Activated CD4-positive, alpha-beta T cell treated with anti-CD3 and anti-CD28 coated beads for 36 hours (primary cell): ENCODE results near the gene LRRC8C. TPM values are rescaled to one million over a fixed set of nuclear protein-coding genes. Genes with fewer than 3 reads are reported as not detected.

Source experiments
- ATAC-seq: fragments of 200-7000 bp; cut with Tn5 transposase; one replicate; pipeline ENCODE4 v1.10.0; 2021; ENCODE audit warnings: mild to moderate bottlenecking, moderate library complexity
- CTCF ChIA-PET: fragments of 350-600 bp; sonication (Branson Sonifier 250); formaldehyde crosslinking; loops from one replicate; lab custom pipeline; 2021; ENCODE audit warnings: antibody characterized with exemption; lab: Charles Lee
- POLR2A ChIA-PET: fragments of 350-600 bp; sonication (Branson Sonifier 250); formaldehyde crosslinking; loops from one replicate; lab custom pipeline; 2021; ENCODE audit warnings: antibody characterized with exemption, inconsistent platforms; lab: Charles Lee
- DNase-seq: peaks from one replicate; pipeline ENCODE4 v3.0.0-alpha.2; 2020
- H3K27ac Mint-ChIP-seq: one replicate; pipeline ENCODE4 v1.8.0; 2021; ENCODE audit warnings: mixed read lengths
- H3K27me3 Mint-ChIP-seq: one replicate; pipeline ENCODE4 v1.8.0; 2021; ENCODE audit warnings: mixed read lengths
- H3K36me3 Mint-ChIP-seq: one replicate; pipeline ENCODE4 v1.8.0; 2021; ENCODE audit warnings: low read depth, mixed read lengths
- H3K4me1 Mint-ChIP-seq: one replicate; pipeline ENCODE4 v1.8.0; 2021; ENCODE audit warnings: mixed read lengths
- H3K4me3 Mint-ChIP-seq: one replicate; pipeline ENCODE4 v1.8.0; 2021; ENCODE audit warnings: mild to moderate bottlenecking, moderate library complexity, mixed read lengths
- H3K9me3 Mint-ChIP-seq: one replicate; pipeline ENCODE4 v1.8.0; 2021; ENCODE audit warnings: low read depth, mixed read lengths
- intact Hi-C, 2 experiments: fragments of 100-400 bp; cut with DNase I in 1 of 2; cut with micrococcal nuclease in 1 of 2; formaldehyde crosslinking; loops; one replicate each; pipeline versions ENCODE4 v1.14.2 to v1.15.1; 2022 to 2024; cut with DNase I, micrococcal nuclease
- total RNA-seq, 2 experiments: library from RNA; stranded (reverse); gene quantifications; one replicate each; pipeline ENCODE4 v1.2.3, GENCODE V29; 2021

LRRC8C gene
- total RNA-seq, 2 experiments from 2014 or later, result 31.5 to 37.1 TPM

GRCh38 chr1:89669441-89669840 is 36.5 kb downstream of the LRRC8C start:
- no peaks in the 10 kb centered on the region for H3K27me3 Mint-ChIP-seq
- intact Hi-C loops, result no loop called here
- DNase-seq (no peak), ATAC-seq (no peak)
- peaks cover 93% of the 10 kb centered on the region for H3K4me1 Mint-ChIP-seq
- peaks cover 57% of the 10 kb centered on the region for H3K36me3 Mint-ChIP-seq
- H3K9me3 Mint-ChIP-seq, result no peaks in the 10 kb centered on the region
- no peak overlapping the region for H3K4me3 Mint-ChIP-seq
- ChIA-PET POLR2A (interaction anchor here (0.6 kb wide), 1 partner anchor 111 kb away, joined by 7 read pairs; no protein-coding TSS in a partner anchor), CTCF (interaction anchor here (0.6 to 2.5 kb wide), 8 partner anchors 10 to 93 kb away, joined by 3 to 17 read pairs (median 4); no protein-coding TSS in a partner anchor)
- H3K27ac Mint-ChIP-seq, result peak overlapping the region; percentile 38

DNA sequence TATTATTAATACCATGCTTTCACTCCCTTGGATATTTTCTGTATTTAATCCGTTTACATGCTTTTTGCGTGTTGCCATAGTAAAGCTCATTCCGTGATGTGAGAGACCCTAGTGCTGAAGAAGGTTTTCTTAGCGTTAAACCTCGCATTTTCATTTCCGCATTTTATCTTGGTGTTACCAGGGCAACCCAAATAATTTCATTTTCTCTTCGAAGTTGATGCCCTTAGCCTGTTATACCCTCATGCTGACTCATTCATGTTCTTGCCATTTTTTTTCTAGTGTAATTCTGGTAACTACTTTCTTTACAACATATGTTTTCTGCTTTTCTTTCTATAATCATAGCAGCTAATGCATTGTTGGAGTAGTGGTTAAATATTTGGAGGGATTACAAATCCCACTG is 37.2 kb downstream of the LRRC8C start:
- peak; percentile 65 for ATAC-seq

DNA sequence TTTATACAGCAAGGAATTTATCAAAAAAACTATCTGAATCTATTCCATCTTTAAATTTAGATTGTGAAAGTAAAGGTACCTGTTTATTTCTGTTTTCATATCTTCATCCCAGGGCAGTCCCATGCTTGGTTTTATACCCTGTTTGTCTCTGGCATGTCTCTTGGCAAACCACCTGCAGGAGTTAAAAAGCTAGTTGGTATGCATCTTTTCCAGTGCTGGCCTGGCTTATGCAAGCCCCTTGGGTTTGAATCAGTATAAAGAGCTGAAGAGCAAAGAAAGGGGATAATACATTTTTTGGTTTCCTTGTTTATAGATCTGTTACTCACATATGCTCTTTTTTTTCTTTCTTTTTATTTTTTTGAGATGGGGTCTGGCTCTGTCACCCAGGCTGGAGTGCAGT is 37.8 kb downstream of the LRRC8C start:
- intact Hi-C loops, result loop anchor here in 1 of 2 experiments (2.0 to 5.0 kb wide), 3 partner anchors 16 to 52 kb away; no protein-coding TSS in a partner anchor
- DNase-seq, result no peak
- CTCF ChIA-PET, result interaction anchor here (0.7 to 3.4 kb wide), 13 partner anchors 11 to 188 kb away, joined by 3 to 17 read pairs (median 6); no protein-coding TSS in a partner anchor
- ATAC-seq, result no peak
- Mint-ChIP-seq H3K27me3 (no peaks in the 10 kb centered on the region), H3K27ac (peak overlapping the region; percentile 94), H3K36me3 (peaks cover 54% of the 10 kb centered on the region), H3K4me3 (peak overlapping the region; percentile 19), H3K9me3 (no peaks in the 10 kb centered on the region), H3K4me1 (peaks cover 95% of the 10 kb centered on the region)
- POLR2A ChIA-PET, result interaction anchor here (0.7 kb wide), 1 partner anchor 385 kb away, joined by 6 read pairs; no protein-coding TSS in a partner anchor

More for the DNA sequence above, 37.2 kb downstream of the LRRC8C start:
- POLR2A ChIA-PET, result interaction anchor here (0.6 kb wide), 1 partner anchor 110 kb away, joined by 7 read pairs; no protein-coding TSS in a partner anchor
- CTCF ChIA-PET, result interaction anchor here (0.7 to 3.4 kb wide), 11 partner anchors 10 to 188 kb away, joined by 3 to 17 read pairs (median 5); no protein-coding TSS in a partner anchor
- intact Hi-C loops, result loop anchor here in 1 of 2 experiments (2.0 to 5.0 kb wide), 3 partner anchors 17 to 52 kb away; no protein-coding TSS in a partner anchor
- Mint-ChIP-seq H3K36me3 (peaks cover 53% of the 10 kb centered on the region), H3K27me3 (no peaks in the 10 kb centered on the region), H3K4me1 (peaks cover 93% of the 10 kb centered on the region), H3K4me3 (peak overlapping the region; percentile 36), H3K9me3 (no peaks in the 10 kb centered on the region), H3K27ac (peak overlapping the region; percentile 88)
- DNase-seq, result no peak

DNA sequence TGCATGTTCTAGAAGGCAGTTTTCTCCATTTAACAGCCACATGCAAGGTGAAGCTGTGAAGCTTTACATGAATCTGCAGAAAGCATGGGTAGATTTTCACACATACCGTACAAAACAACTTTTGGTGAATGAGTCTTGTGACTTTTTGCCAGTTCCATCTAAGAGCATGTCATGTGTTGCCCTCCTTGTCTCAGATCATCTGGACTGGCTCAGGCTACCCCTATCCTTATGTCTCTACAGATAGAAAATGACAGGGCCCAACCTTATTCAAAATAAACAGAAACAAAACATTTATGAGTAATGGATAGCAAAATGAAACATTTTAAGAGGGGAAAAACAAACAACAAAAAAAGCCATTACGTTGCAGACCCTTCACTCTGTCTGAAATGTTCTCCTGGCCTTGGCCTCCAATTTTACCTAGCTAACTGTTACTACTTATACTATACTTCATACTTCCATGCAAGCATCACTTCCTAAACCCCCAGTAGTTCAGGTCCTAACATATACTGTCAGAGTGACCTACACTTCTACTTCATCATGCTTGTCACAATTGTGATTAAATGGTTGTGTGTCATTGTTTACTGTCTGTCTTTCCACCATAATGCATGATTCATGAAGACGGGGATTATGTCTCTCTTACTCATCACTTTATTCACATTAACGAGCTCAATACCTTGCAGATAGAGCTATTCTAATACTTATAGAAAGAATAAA is 39.0 kb downstream of the LRRC8C start:
- ATAC-seq, result peak; percentile 63
- Mint-ChIP-seq H3K9me3 (no peaks in the 10 kb centered on the region), H3K36me3 (peaks cover 51% of the 10 kb centered on the region), H3K27me3 (no peaks in the 10 kb centered on the region), H3K4me1 (peaks cover 94% of the 10 kb centered on the region), H3K27ac (peak overlapping the region; percentile 94), H3K4me3 (no peak overlapping the region)
- no peak for DNase-seq
- intact Hi-C loops, result loop anchor here in 1 of 2 experiments (2.0 to 5.0 kb wide), 3 partner anchors 15 to 50 kb away; no protein-coding TSS in a partner anchor
- ChIA-PET CTCF (interaction anchor here (0.9 to 3.5 kb wide), 5 partner anchors 12 to 91 kb away, joined by 4 to 17 read pairs (median 8); no protein-coding TSS in a partner anchor), POLR2A (interaction anchor here (0.7 to 1.1 kb wide), 5 partner anchors 15 to 91 kb away, joined by 3 to 5 read pairs (median 3); no protein-coding TSS in a partner anchor)

- ChIA-PET POLR2A (interaction anchor here (0.7 to 1.1 kb wide), 5 partner anchors 14 to 91 kb away, joined by 3 to 5 read pairs (median 3); no protein-coding TSS in a partner anchor), CTCF (interaction anchor here (0.9 to 3.5 kb wide), 5 partner anchors 12 to 90 kb away, joined by 4 to 17 read pairs (median 8); no protein-coding TSS in a partner anchor)
- Mint-ChIP-seq H3K36me3 (peaks cover 47% of the 10 kb centered on the region), H3K27ac (peak overlapping the region; percentile 81), H3K4me3 (no peak overlapping the region), H3K9me3 (no peaks in the 10 kb centered on the region), H3K27me3 (no peaks in the 10 kb centered on the region), H3K4me1 (peaks cover 93% of the 10 kb centered on the region)
- no peak for ATAC-seq
- intact Hi-C loops, result loop anchor here in 1 of 2 experiments (5.0 kb wide), 2 partner anchors 35 to 50 kb away; no protein-coding TSS in a partner anchor
- no peak for DNase-seq
These were observed 39.7 kb downstream of the LRRC8C start for GRCh38 chr1:89672489-89673183.

DNA sequence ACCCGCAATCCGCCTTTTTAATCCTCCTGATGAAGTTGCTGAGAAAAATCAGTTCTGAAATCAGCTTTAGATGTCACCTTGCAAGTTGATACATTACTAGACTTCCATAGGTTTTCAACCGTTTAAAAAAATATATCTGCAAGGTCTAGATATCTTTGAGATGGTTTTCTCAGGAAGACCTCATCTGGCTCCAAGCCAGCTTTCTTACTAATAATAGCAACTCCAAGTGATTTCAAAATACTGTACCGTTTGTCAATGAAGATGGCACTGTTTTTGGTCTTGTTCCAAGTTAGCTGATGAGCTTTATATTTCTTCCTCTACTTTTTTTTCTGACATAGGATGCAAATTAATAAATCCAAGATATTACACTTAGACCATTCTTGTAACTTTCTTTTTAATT is 40.3 kb downstream of the LRRC8C start:
- Mint-ChIP-seq H3K27ac (peak overlapping the region; percentile 81), H3K9me3 (no peaks in the 10 kb centered on the region), H3K4me3 (no peak overlapping the region), H3K27me3 (no peaks in the 10 kb centered on the region), H3K4me1 (peaks cover 92% of the 10 kb centered on the region), H3K36me3 (peaks cover 48% of the 10 kb centered on the region)
- CTCF ChIA-PET, result interaction anchor here (1.7 to 3.5 kb wide), 3 partner anchors 15 to 90 kb away, joined by 5 to 17 read pairs (median 14); no protein-coding TSS in a partner anchor
- POLR2A ChIA-PET, result interaction anchor here (1.1 kb wide), 2 partner anchors 62 to 90 kb away, joined by 3 to 4 read pairs; no protein-coding TSS in a partner anchor
- ATAC-seq (no peak), DNase-seq (no peak)
- intact Hi-C loops, result loop anchor here in 1 of 2 experiments (5.0 kb wide), 2 partner anchors 36 to 49 kb away; no protein-coding TSS in a partner anchor

DNA sequence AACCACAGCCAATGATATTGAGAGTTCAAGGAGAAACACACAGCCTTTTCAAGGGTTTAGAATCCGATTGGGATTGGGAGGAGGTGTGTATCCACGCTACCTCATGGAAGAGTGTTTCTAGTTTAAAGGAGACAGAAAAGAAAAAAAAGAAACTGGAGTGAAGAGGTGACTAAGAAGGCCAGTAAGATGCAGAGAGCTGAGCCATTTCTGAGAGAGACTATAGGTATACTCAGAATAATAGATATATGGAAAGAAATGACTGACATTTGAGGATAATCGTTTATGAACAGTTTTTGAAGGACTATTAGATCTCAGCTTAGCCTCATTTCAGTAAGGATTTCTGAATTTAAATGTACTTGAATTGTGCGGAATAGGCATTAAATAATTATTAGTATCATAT is 42.8 kb downstream of the LRRC8C start:
- CTCF ChIA-PET, result interaction anchor here (1.0 to 4.3 kb wide), 9 partner anchors 8 to 106 kb away, joined by 3 to 18 read pairs (median 8); no protein-coding TSS in a partner anchor
- Mint-ChIP-seq H3K27ac (peak overlapping the region; percentile 84), H3K4me3 (no peak overlapping the region), H3K9me3 (peaks cover 7% of the 10 kb centered on the region), H3K36me3 (peaks cover 57% of the 10 kb centered on the region), H3K27me3 (no peaks in the 10 kb centered on the region), H3K4me1 (peaks cover 78% of the 10 kb centered on the region)
- DNase-seq (no peak), ATAC-seq (peak; percentile 75)
- POLR2A ChIA-PET, result interaction anchor here (0.8 to 1.5 kb wide), 3 partner anchors 44 to 88 kb away, joined by 3 to 4 read pairs (median 3); no protein-coding TSS in a partner anchor
- intact Hi-C loops, result no loop called here

GRCh38 chr1:89681045-89681729 is 48.3 kb downstream of the LRRC8C start:
- H3K27ac Mint-ChIP-seq, result peak overlapping the region; percentile 60

GRCh38 chr1:89682611-89683010 is 49.7 kb downstream of the LRRC8C start:
- ATAC-seq (no peak), DNase-seq (no peak)
- intact Hi-C loops, result no loop called here
- no peak overlapping the region for H3K4me3 Mint-ChIP-seq
- H3K27me3 Mint-ChIP-seq, result no peaks in the 10 kb centered on the region
- H3K27ac Mint-ChIP-seq, result no peak overlapping the region
- peaks cover 51% of the 10 kb centered on the region for H3K4me1 Mint-ChIP-seq
- POLR2A ChIA-PET, result no interaction called here
- peaks cover 69% of the 10 kb centered on the region for H3K36me3 Mint-ChIP-seq
- H3K9me3 Mint-ChIP-seq, result peaks cover 20% of the 10 kb centered on the region
- CTCF ChIA-PET, result interaction anchor here (0.6 kb wide), 1 partner anchor 74 kb away, joined by 3 read pairs; no protein-coding TSS in a partner anchor

More at GRCh38 chr1:89681045-89681729, 48.3 kb downstream of the LRRC8C start:
- Mint-ChIP-seq H3K4me1 (peaks cover 51% of the 10 kb centered on the region), H3K9me3 (peaks cover 15% of the 10 kb centered on the region), H3K27me3 (no peaks in the 10 kb centered on the region), H3K36me3 (peaks cover 55% of the 10 kb centered on the region), H3K4me3 (no peak overlapping the region)
- DNase-seq (no peak), ATAC-seq (no peak)
- ChIA-PET POLR2A (no interaction called here), CTCF (interaction anchor here (2.0 kb wide), 1 partner anchor 14 kb away, joined by 4 read pairs; no protein-coding TSS in a partner anchor)
- intact Hi-C loops, result no loop called here

DNA sequence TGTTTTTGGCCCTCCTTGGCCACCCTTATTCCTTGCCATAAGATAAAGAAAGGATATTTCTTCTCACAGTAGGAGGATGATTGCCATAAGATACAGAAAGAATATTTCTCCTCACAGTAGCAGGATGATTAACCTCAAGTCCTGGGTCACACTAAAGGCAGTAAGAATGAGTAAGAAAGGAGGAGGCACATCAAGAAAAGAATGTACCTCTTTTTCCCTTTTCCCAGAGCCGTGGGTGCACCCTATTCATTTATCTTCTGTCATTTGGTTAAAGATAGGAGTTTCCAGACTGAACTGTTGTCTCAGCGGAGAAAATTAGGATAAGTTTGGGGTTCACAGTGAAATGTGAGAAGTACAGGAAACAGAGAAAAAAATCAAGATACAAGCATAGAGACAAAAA is 52.5 kb downstream of the LRRC8C start:
- H3K27ac Mint-ChIP-seq, result peak overlapping the region; percentile 91
- DNase-seq (no peak), ATAC-seq (no peak)
- peaks cover 76% of the 10 kb centered on the region for H3K36me3 Mint-ChIP-seq
- ChIA-PET CTCF (interaction anchor here (1.0 to 1.2 kb wide), 2 partner anchors 10 to 12 kb away, joined by 3 to 4 read pairs; no protein-coding TSS in a partner anchor), POLR2A (no interaction called here)
- no peak overlapping the region for H3K4me3 Mint-ChIP-seq
- intact Hi-C loops, result loop anchor here in 1 of 2 experiments (5.0 kb wide), 1 partner anchor 48 kb away; no protein-coding TSS in a partner anchor
- H3K9me3 Mint-ChIP-seq, result peaks cover 13% of the 10 kb centered on the region
- H3K27me3 Mint-ChIP-seq, result no peaks in the 10 kb centered on the region
- H3K4me1 Mint-ChIP-seq, result peaks cover 64% of the 10 kb centered on the region
